Cardiac muscle cell (in vitro differentiated cells and primary cell): ENCODE data around the gene C1QTNF3. TPM values are rescaled to one million over a fixed set of nuclear protein-coding genes. Genes with fewer than 3 reads are reported as not detected.

Experiments
- DNase-seq, 2 donors: peaks; one replicate each; pipeline versions ENCODE4 v3.0.0 to v3.0.0-alpha.2; 2010 to 2017; ENCODE audit warnings: low read depth in 1 of 2, low spot score in 1 of 2
- H3K27ac ChIP-seq: fragments of 200-600 bp; sonication (generic); 2 replicates; pipeline ENCODE4 v1.5.1; 2016
- H3K27me3 ChIP-seq: fragments of 200-600 bp; sonication (generic); 2 replicates; pipeline ENCODE4 v1.6.0; 2016; ENCODE audit warnings: control low read depth
- H3K36me3 ChIP-seq: fragments of 200-600 bp; sonication (generic); 2 replicates; pipeline ENCODE4 v1.5.1; 2016; ENCODE audit warnings: control low read depth
- H3K4me1 ChIP-seq: fragments of 200-600 bp; sonication (generic); 2 replicates; pipeline ENCODE4 v1.8.1; 2017; ENCODE audit warnings: low read depth, mild to moderate bottlenecking, mixed run types
- H3K4me3 ChIP-seq: fragments of 200-600 bp; sonication (generic); 2 replicates; pipeline ENCODE4 v1.5.1; 2016; ENCODE audit warnings: mild to moderate bottlenecking
- H3K9me3 ChIP-seq: fragments of 200-600 bp; sonication (generic); 2 replicates; pipeline ENCODE4 v1.5.1; 2017; ENCODE audit warnings: low read depth, mild to moderate bottlenecking, control low read depth
- CTCF ChIP-seq: IDR thresholded peaks from 2 replicates; pipeline ENCODE4 v1.5.1; 2012; ENCODE audit warnings: low read depth, mild to moderate bottlenecking, low read length
- polyA plus RNA-seq: library from polyadenylated mRNA; unstranded; fragments of >200 nt; fragmentation: Nextera tagmentation; extraction: Ambion mirVana; gene quantifications from 2 replicates; pipeline ENCODE4 v1.2.1, GENCODE V29; 2016
- total RNA-seq: library from RNA; depleted of rRNA; stranded (reverse); fragments of >200 nt; gene quantifications from 2 replicates; pipeline ENCODE4 v1.2.3, GENCODE V29; 2016

C1QTNF3 gene
- total and polyA plus RNA-seq, 2 experiments from 2014 or later = 0.91 to 4.6 TPM

DNA sequence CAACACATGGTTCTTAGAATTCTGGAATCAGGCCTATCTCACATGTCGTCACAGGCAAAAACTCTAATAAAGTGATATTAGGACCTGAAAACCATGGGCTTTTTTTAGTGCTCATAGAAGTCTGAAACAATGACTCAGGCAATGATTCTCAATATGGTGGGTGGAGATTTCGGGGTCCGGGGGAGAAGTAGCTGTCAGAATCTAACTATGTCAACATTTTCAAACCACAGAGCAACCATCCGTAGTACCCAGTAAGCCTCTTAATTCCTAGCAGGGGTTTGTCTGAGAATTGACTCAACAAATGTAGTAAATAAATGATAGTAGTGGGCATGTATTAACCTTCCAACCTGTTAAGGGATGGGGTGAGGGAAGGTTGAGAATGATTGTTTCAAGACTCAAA, 37.8 kb downstream of the C1QTNF3 start:
- no peak for DNase-seq
- H3K36me3 ChIP-seq = peaks cover 14% of the 10 kb centered on the region
- no peak for TF ChIP-seq CTCF
- no peaks in the 10 kb centered on the region for H3K9me3 ChIP-seq
- no peak overlapping the region for H3K27ac ChIP-seq
- H3K27me3 ChIP-seq = no peaks in the 10 kb centered on the region
- peaks cover 15% of the 10 kb centered on the region for H3K4me1 ChIP-seq
- H3K4me3 ChIP-seq = no peak overlapping the region

GRCh38 chr5:34003941-34004340, 39.1 kb downstream of the C1QTNF3 start:
- DNase-seq = no peak
- TF ChIP-seq CTCF = no peak
- Histone ChIP-seq H3K9me3 (no peaks in the 10 kb centered on the region), H3K36me3 (peaks cover 14% of the 10 kb centered on the region), H3K27ac (no peak overlapping the region), H3K4me3 (no peak overlapping the region), H3K27me3 (no peaks in the 10 kb centered on the region), H3K4me1 (peaks cover 11% of the 10 kb centered on the region)

GRCh38 chr5:34002629-34003328, 40.2 kb downstream of the C1QTNF3 start:
- no peak overlapping the region for H3K27ac ChIP-seq
- DNase-seq = peak in 1 of 2 donors; percentile 37
- H3K4me1 ChIP-seq = peaks cover 6% of the 10 kb centered on the region
- TF ChIP-seq CTCF = no peak
- H3K4me3 ChIP-seq = no peak overlapping the region
- peaks cover 19% of the 10 kb centered on the region for H3K36me3 ChIP-seq
- H3K9me3 ChIP-seq = no peaks in the 10 kb centered on the region
- H3K27me3 ChIP-seq = no peaks in the 10 kb centered on the region

DNA sequence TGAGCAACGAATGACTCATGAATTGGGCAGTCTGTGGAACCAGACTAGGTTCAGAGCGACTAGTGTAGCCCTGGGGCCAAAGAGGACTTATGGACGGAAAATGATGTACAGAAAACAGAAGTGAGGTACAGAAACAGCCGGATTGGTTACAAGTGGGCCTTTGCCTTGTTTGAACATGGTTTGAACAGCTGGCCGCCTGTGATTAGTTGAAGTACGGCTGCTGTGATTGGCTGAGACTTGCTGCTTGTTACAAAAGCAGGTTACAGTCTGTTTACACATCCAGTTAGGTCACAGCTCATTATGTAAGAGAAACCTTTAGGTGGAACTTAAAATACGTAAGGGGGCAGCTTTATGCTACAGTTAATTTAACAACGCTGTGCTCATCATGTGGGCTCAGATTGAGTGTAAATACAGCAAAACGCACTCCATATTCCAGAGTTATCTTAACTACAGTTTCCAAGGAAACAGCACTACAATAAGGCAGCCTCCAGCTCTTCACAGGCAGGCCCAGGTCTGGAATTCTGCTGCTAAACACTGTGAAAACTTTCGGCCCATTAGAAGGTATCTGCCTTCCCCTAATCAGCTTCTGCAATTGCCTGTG, 41.7 kb downstream of the C1QTNF3 start:
- Histone ChIP-seq H3K4me3 (no peak overlapping the region), H3K36me3 (peaks cover 21% of the 10 kb centered on the region), H3K9me3 (no peaks in the 10 kb centered on the region), H3K27me3 (no peaks in the 10 kb centered on the region), H3K4me1 (no peaks in the 10 kb centered on the region), H3K27ac (no peak overlapping the region)
- peak in 1 of 2 donors; percentile 20 for DNase-seq
- TF ChIP-seq CTCF = no peak

DNA sequence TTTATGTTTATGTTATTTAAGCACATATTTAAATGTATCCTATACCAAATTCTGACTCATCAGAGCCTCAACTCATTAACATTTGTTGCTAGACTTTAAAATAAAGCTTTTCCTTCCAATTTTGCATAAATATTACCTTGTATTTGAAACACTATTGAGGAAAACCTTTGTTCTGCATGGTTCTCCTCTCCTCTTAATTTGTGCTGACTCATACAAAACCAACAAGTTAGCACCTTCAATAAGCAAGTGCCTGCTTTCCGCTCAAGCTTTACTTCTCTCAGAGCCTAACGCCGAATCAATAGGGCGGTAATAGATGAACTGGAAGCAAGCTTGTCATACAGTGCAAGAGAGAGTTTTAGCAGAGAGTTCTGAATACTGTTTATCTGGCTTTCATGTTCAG, 43.0 kb downstream of the C1QTNF3 start:
- H3K4me3 ChIP-seq = no peak overlapping the region
- peaks cover 20% of the 10 kb centered on the region for H3K36me3 ChIP-seq
- no peak for TF ChIP-seq CTCF
- no peaks in the 10 kb centered on the region for H3K27me3 ChIP-seq
- H3K4me1 ChIP-seq = no peaks in the 10 kb centered on the region
- DNase-seq = no peak
- no peak overlapping the region for H3K27ac ChIP-seq
- no peaks in the 10 kb centered on the region for H3K9me3 ChIP-seq
